Measurements from ENCODE around the gene KATNB1. TPM values are rescaled to one million over a fixed set of nuclear protein-coding genes. Genes with fewer than 3 reads are reported as not detected.

Gene KATNB1, protein sequence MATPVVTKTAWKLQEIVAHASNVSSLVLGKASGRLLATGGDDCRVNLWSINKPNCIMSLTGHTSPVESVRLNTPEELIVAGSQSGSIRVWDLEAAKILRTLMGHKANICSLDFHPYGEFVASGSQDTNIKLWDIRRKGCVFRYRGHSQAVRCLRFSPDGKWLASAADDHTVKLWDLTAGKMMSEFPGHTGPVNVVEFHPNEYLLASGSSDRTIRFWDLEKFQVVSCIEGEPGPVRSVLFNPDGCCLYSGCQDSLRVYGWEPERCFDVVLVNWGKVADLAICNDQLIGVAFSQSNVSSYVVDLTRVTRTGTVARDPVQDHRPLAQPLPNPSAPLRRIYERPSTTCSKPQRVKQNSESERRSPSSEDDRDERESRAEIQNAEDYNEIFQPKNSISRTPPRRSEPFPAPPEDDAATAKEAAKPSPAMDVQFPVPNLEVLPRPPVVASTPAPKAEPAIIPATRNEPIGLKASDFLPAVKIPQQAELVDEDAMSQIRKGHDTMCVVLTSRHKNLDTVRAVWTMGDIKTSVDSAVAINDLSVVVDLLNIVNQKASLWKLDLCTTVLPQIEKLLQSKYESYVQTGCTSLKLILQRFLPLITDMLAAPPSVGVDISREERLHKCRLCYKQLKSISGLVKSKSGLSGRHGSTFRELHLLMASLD
- 22.1 and 24.9 TPM in 2 replicates for total RNA-seq (2014; rRNA removed; shearing (Covaris generic))

DNA sequence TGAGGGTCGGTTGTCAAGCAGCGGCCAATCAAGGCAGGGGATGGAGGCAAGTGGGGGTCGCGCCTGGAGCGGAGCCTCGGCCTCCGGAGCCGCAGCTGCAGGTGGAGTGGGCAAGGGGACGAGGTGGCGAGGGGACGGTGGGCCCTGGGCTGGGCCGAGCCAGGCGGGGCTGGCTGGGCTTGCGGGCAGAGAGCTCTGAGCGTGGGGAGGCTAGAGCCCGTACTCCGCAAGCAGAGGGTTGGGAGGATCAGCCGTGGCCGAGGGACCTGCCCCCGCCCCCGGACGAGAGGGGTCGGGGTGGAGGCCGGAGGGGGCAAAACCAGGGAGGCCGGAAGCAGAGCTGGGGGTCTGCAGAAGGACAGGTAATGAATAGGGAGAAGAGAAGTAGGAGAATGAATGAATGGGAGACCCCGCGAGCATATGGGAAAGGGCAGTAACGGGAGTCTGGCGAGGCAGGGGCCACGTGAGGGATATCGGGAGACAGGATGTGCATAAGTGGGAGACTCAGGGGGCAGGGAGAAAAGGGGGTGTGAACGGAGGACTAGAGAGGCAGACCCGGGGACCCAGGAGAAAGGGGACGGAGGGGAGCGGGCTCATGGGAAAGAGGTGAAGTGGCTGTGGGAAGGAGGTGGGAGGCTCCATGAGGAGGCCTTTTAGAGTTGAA is at the start of gene KATNB1:
KATNB1 (plus strand) TSS at position 16 of the 664 bp plus-strand sequence. CDS start 1,474 bp downstream, outside the sequence.
- no peak for DNase-seq (ENCODE audit: low spot score)

DNA sequence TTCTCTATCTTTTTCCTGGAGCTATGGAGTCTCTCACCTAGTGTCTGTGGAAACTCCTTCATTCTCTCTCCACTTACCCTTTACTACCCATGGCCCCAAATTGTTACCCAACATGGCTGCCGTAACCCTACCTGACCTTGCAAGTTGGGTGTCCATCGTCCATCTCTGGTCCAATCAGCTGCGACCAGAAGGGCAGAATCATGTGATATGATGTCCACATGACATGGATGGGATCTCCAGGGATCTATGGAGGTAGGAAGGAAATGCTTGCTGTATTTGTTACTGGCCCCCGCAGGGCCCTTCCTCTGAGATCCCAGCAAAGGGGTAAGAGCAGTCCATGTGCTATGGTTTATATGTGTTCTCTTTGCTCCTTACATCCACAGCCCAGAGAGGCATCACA is 49.0 kb upstream of the KATNB1 start:
- DNase-seq (ENCODE audit: low spot score): no peak

DNA sequence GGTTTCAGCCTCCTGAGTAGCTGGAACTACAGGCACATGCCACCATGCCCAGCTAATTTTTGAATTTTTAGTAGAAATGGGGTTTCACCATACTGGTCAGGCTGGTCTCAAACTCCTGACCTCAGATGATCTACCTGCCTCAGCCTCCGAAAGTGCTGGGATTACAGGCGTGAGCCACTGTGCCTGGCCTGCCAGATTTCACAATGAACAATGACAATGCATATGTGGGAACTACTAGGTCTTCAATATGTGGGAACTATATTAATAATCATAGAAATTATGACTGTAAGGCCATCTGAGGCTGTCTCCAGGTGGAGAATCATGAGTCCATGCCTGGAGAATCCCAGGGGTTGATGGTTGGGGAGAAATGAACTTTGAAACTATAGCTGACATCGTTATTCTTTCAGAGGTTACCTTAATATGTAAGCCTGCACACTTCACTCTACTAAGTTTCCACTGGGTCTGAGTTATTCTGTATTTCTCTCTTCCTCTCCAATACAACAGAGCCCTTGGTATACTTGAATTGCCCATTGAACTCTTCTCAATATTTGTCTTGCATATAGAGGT is 48.1 kb upstream of the KATNB1 start:
- DNase-seq (ENCODE audit: low spot score): no peak

DNA sequence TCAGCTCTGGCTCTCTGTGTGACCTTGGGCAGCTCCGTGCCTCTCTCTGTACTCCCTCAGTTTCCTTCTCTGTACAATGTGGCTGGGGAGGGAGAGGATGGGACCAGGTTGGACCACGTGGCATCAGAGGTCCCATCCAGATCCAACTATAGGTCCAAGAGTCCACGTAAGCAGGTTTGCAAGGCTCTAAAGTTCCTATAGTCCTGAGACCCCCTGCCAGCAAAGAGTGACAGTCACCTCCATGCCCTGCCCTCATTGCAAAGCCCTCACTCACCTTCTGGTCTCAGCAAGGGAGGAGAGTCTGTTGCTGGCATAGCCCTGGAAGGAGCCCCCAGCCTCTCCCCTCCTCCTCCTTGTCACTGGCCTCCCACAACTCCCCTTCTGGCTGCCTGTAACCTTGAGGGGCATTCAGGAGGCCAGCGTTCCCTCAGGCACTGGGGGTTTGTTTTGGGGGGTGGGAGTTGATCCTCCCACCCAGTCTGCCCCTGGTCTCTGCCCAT is 47.0 kb upstream of the KATNB1 start:
- DNase-seq (ENCODE audit: low spot score): no peak

DNA sequence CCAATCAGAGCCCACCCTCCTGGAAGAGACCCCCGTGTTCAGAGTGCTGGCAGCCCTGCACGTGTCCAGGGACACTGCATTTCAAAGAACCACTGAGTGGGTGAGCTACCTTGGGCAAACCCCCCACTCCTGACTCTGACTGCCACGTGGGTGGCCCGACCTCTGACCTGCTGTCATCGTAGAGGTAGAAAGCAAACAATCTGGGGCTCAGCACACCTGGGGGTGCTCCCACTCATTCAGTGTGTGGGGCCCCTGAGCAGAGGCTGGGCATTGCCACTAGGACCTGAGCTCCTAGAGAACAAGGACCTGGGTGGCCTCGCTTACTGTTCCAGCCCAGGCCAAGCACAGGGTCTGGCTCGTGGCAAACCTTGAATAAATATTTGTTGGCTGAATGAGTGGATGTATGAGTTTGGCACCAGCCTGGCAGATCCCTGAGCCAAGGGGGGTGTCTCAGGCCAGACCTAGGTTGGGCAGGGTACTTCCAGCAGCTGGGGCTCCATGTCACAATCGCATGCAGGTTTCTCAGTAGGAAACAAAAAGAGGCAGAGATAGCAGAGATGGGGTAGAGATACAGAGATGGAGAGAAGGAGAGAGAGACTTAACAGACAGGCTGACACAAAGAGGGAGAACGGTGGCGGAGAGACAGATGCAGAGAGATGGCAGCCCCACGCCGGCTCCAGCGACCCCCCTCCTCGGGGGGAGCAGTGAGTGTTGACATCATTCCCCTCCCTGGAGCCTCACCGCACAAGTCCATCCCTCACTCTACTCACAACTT is 46.4 kb upstream of the KATNB1 start:
- DNase-seq (ENCODE audit: low spot score): no peak

DNA sequence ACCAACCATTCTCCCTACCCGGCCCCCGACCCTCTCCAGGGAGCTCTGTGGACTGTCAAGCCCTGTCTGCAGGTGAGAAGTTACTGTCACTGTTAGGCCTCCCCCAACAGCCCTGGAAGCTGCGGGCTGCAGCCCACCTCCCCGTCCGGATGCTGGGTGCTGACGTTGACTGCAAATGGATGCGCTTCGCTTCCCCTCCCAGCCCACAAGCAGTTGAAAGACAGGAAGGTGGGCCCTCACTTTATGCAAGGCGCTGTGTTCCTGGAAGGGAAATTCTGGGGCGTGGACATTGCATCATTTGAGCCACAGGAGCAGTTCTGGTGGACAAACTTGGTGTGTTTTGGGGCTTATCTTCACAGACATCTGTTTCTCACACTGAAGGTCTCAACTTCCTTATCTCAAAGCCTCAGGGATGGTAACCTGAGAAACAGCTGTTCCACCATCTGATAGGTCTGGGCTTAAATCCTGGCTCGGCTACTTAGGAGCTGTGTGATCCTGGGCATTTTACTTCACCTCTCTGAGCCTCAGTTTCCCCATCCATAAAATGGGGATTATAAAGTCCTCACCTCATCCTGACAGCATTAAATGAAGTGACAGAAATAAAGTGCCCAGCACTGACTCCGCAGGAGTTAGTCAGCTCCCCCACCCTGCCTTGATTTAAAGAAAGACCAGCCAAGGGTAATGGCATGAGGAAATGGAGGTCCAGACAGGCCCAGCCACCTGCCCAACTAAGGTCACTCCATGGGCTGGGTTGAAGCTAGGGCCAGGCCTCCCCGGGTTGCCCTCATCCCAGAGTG is 45.6 kb upstream of the KATNB1 start:
- DNase-seq (ENCODE audit: low spot score): no peak

DNA sequence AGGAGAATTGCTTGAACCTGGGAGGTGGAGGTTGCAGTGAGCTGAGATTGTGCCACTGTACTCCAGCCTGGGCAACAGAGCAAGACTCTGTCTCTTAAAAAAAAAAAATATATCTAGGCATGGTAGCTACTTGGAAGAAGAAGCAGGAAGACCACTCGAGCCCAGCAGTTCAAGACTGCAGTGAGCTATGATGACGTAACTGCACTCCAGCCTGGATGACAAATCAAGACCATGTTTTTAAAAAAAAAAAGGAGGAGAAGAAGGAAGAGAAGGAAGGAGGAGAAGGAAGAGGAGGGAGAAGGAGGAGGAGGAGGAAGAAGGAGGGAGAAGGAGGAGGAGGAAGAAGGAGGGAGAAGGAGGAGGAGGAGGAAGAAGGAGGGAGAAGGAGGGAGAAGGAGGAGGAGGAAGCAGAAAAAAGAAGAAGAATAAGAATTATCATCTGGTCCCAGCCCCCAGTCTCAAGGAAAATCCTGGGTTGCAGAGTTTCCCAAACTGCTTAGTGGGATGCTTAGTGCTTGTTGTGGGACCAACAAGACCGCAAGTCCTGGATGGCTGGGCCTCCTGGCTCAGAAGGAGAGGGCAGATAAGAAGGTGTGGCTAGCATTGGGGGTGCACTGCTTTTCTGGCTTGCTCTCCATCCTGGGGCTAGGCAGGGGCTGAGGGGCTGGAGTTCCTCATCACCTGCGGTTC is 44.6 kb upstream of the KATNB1 start:
- no peak for DNase-seq (ENCODE audit: low spot score)

DNA sequence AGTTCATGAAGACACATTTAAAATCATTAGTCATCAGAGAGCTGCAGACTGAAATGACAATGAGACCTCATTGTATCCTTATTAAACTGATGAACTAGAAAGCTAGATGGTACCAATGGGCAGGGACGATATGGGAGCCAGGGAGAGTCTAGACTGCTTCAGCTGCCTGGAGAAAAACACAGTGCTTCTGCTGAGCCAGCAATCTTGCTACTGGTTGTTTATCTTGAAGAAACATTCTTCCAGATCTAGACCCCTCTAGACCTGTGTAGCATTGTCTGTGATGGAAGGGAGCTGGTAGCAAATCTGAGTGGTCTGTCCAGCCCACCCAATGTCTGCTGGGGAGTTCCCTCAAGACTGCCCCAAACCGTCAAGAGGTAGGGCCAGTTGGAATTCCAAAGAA is 42.9 kb upstream of the KATNB1 start:
- DNase-seq (ENCODE audit: low spot score): no peak

DNA sequence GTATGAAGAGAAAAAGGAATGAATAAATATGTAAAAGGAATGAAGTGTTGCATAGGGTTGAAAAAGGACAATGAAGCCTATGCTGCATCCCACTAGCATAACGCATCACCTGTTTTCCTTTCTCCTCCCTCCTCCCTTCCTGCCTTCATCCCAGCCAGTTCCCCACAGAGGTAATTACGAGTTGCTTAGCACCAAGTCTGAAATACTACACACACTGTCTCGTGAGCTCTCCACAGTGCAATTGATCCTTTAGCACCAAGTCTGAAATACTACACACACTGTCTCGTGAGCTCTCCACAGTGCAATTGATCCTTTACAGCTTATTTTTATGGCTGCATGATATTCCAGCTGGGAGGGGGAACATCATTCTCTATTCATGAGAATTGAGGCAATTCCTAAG is 42.0 kb upstream of the KATNB1 start:
- no peak for DNase-seq (ENCODE audit: low spot score)

DNA sequence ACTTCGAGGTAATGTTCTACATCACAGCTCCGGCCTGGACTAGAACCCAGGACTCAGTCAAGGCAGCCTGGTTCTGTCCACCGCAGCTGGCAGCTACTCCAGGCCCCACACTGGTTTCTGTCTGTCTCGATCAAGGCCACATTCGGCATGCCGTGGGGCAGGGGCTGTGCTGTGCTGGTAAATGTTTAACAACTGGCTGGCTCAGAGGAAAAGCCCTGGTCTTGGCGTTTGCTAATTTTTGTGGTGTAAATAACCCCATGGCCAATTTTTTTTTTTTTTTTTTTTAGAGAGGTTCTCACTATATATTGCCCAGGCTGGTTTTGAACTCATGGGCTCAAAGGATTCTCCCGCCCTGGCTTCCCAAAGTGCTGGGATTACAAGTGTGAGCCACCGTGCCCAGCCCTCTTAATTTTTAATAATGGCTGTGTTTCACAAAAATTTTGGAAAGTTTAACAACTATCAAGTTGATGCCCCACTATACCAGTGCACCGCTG is 41.3 kb upstream of the KATNB1 start:
- DNase-seq (ENCODE audit: low spot score): no peak

DNA sequence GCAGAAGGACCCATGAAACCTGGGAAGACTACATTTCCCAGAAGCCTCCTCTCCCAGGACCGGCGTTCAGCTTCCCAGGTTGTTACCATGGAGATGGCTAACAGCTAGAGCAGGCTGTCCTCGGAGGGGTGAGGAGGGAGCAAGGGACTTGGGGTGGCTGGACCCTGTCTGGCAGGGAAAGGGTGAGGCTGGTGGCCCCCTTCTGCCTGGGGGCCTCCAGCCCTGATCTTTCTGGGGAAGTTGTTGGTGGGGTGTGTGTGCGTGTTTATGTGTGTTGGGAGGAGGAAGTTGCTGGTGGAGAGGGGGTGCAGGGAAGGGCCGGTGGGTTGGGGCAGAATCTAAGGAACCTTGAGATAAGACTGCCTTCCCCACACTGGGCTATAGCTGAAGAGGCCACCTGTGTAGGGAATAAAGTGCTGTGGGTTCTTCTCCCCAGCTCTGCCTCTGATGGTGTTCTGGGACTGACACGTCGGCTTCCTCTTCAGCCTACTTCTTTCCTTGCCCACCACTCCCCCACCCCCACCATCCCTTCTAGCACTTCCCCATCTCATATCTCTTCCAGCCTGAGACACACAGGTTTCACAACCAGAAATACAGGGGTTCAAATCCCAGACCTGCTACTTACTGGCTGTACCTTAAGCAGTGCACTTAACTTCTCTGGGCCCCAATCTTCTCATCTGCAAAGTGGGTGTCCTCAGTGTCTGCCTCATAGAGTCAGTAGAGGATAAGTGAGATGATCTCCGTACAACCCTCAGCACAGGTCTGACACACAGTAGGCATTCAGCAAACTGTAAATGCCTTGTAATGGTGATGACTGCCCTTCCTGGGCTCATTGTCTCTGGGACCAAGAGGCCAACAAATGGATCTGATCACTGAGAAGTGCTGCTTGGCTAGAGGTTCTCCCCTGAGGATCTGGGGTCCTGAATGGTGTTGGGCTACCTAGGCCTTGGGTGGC is 40.6 kb upstream of the KATNB1 start, which contains the start of gene DRC7:
DRC7 (plus strand) TSS at position 82 of the 955 bp plus-strand sequence. CDS start 3,144 bp downstream, outside the sequence.
- peak; percentile 37 for DNase-seq (ENCODE audit: low spot score)

DNA sequence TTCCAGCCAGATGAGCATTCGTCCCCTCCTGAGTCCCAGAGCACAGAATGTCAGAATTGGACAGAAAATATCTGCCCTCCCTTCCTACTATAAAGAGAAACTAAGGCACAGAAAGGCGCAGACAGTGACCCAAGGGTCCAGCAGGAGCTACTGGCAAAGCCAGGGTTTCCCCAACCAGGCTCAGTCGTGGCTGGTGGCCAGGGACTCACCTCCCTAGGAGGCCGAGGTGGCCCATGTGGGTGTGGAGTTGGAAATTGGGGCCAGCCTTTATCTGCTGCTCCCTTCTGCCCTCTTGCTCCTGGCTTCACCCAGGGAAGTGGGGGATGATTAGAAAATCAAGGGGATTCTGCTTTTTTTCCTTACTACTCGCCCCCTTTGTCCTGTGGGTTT is 39.9 kb upstream of the KATNB1 start:
- no peak for DNase-seq (ENCODE audit: low spot score)

DNA sequence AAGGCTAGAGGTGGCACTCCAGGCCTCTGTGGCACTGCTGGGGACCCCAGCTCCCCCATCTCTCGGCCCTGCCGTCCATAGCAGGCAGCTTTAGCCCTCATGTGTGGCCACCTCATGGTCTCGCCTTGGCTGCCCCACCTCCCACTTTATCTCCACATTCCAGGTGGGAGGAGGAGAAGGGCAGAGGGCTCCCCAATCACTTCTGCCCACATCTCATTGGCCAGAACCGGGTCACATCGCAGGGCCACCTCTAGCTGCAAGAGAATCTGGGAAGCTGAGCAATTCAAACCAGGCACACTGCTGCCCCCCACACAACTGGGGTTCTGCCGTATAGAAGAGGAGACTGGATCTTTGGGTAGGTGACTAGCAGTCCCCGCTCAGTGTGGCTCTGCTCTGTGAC is 39.3 kb upstream of the KATNB1 start:
- DNase-seq (ENCODE audit: low spot score): no peak

DNA sequence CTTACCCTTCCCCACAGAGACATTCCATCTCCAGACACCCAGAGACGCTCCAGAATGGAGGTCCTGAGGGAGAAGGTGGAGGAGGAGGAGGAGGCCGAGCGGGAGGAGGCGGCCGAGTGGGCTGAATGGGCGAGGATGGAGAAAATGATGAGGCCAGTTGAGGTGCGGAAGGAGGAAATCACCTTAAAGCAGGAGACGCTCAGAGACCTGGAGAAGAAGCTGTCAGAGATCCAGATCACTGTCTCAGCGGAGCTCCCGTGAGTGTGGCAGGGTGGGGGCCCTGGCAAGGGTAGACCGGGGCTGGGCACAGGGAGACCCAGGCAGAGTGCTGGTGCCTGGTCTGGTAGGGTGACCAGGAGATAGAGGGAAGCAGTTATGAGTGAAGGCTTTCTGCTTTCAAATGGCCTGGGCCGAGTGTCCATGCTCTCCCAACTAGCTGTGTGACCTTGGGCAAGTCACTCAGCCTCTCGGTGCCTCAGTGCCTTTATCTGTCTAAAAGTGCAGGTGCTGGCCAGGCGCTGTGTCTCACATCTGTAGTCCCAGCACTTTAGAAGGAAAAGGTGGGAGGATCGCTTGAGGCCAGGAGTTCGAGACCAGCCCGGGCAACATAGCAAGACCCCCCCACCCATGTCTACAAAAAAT is 37.6 kb upstream of the KATNB1 start:
- DNase-seq (ENCODE audit: low spot score): no peak

DNA sequence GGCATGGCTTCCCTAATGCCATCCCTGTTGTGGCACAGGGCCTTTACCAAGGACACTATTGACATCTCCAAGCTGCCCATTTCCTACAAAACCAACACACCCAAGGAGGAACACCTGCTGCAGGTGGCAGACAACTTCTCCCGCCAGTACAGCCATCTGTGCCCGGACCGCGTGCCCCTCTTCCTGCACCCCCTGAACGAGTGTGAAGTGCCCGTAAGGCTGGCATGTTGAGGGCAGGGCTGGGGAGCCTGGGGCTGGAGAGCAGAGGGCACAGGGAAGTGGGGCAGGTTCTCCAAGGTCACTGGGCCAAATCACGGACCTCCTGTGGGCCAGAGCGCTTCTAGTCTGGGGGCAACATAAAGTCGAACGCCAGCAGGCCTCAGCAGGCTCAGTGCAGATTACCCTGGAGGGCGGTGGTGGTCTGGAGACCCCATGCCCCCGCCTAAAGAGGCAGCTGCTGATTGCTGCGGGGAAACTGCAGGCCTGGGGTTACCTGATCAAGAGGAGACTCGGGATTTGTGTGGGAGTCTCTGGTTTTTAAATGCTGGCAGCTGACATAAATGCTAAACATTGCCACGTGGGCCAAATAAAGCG is 36.7 kb upstream of the KATNB1 start:
- no peak for DNase-seq (ENCODE audit: low spot score)

DNA sequence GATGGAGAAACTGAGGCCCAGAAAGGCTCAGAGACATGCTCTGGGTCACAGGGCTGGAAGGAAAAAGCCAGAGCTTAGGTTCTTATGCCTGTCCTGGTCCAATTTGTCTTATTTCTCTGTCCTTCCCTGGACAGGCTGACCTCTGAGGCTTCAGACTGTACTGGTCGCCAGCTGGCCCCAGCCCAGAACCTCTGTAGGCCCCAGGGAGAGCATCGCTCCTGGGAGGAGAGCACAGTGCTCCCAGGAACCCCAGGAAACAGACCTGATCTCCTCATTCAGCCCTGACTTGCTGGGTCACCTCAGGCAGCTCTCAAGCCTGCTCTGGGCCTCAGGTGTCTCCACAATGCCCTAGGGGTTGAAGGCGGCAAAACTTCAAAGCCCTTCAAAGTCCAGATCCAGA is 36.1 kb upstream of the KATNB1 start:
- no peak for DNase-seq (ENCODE audit: low spot score)

DNA sequence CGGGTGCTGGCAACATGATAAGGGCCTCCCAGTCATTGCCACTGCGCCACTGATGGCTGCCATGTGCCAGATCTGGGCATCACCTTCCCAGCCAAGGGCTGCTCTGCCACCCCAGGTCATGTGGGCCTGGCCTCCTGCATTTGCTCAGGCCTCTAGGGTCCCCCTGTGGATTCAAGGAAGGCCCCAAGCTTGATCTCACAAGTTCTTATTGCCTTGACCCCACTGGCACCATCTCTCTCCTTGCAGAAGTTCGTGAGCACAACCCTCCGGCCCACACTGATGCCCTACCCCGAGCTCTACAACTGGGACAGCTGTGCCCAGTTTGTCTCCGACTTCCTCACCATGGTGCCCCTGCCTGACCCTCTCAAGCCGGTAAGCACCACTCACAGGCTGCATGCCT is 35.7 kb upstream of the KATNB1 start:
- DNase-seq (ENCODE audit: low spot score): no peak
